Kidney epithelial cell (primary cell): Measurements from ENCODE around the gene AGBL4. TPM values are rescaled to one million over a fixed set of nuclear protein-coding genes. Genes with fewer than 3 reads are reported as not detected.

Experiments used
- DNase-seq: peaks from one replicate; pipeline ENCODE4 v3.0.0-alpha.2; 2010; ENCODE audit warnings: low read depth
- H3K27me3 ChIP-seq: 2 replicates; pipeline ENCODE4 v1.6.0; 2011; ENCODE audit warnings: low read length; ENCODE audit not compliant: control insufficient read depth, insufficient read depth
- H3K36me3 ChIP-seq: 2 replicates; pipeline ENCODE4 v1.5.1; 2011; ENCODE audit warnings: low read length; ENCODE audit not compliant: control insufficient read depth, insufficient read depth
- H3K4me3 ChIP-seq: 2 replicates; pipeline ENCODE4 v1.5.1; 2011; ENCODE audit warnings: low read depth, mild to moderate bottlenecking, control low read depth, low read length
- total RNA-seq: library from RNA; depleted of rRNA; stranded (reverse); fragments of >200 nt; gene quantifications from 2 replicates; pipeline ENCODE4 v1.2.3, GENCODE V29; 2015
- TF ChIP-seq, protein P1 (sequence below): IDR thresholded peaks from 2 replicates; pipeline ENCODE4 v1.5.1; 2011; ENCODE audit warnings: mild to moderate bottlenecking, moderate library complexity, low read length, control low read depth, inconsistent platforms; ENCODE audit not compliant: insufficient read depth, poor library complexity, severe bottlenecking

AGBL4 gene
- total RNA-seq, 1 donor from 2014 or later = not detected

DNA sequence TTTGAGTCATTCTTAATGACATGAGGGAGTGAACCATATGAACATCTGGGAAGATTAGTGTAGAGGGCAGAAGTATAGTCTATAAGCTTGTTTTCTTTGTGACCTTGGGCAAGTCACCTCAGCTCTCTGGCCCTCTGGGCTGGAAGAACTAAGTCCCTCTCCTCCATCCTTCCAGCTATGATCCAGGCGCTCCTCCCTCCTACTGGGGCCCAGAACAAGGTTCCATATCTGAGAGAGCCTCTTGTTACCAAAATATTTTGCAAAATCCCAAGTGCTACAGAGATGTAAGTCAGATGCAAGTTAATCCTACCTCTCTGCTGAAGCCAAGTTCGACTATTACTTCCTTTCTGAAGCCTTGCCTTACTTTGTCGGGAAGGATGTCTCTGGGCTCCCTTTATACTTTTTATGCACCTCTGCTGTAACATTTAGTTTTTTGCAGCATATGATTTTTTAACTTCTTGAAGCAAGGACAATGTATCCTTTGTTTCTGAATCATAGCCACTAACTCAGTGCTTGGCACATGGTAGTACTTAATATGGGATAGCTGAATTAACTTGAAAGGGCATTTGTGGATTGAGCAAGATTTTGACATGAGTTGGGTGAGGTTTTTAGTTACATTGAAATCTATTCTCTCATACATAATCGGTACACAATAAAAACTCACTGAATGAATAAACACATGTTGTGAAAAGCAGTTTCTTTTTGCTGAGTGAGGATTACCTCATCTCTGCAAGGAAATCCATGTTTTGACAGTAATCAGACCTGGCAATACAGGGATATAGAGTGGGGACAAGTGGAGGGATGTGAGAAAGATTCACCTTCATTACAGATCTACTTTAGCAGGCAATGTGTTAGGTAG is 1192.4 kb downstream of the AGBL4 start:
- no peaks in the 10 kb centered on the region for H3K36me3 ChIP-seq
- H3K27me3 ChIP-seq = no peaks in the 10 kb centered on the region
- TF ChIP-seq, protein P1, sequence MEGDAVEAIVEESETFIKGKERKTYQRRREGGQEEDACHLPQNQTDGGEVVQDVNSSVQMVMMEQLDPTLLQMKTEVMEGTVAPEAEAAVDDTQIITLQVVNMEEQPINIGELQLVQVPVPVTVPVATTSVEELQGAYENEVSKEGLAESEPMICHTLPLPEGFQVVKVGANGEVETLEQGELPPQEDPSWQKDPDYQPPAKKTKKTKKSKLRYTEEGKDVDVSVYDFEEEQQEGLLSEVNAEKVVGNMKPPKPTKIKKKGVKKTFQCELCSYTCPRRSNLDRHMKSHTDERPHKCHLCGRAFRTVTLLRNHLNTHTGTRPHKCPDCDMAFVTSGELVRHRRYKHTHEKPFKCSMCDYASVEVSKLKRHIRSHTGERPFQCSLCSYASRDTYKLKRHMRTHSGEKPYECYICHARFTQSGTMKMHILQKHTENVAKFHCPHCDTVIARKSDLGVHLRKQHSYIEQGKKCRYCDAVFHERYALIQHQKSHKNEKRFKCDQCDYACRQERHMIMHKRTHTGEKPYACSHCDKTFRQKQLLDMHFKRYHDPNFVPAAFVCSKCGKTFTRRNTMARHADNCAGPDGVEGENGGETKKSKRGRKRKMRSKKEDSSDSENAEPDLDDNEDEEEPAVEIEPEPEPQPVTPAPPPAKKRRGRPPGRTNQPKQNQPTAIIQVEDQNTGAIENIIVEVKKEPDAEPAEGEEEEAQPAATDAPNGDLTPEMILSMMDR = no peak
- H3K4me3 ChIP-seq = no peak overlapping the region
- DNase-seq = no peak

DNA sequence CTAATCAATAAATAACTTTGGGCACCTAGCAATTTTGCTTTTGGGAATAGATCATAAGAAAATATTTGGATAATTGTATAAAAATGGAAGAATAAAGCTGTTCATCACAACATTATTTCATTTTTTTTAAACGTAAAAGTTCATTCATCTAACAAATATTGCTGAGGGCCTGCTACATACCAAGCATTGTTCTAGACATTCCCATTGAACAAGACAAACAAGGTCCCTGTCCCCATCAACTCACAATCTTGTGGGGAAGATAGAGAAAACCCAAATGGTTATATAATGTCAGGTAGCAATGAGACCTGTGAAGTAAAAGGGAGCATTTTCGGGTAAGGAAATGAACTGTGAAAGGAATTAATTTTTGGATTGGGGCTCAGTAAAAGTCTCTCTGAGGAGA is 1193.0 kb downstream of the AGBL4 start:
- peaks cover 1% of the 10 kb centered on the region for H3K27me3 ChIP-seq
- DNase-seq = no peak
- H3K36me3 ChIP-seq = no peaks in the 10 kb centered on the region

DNA sequence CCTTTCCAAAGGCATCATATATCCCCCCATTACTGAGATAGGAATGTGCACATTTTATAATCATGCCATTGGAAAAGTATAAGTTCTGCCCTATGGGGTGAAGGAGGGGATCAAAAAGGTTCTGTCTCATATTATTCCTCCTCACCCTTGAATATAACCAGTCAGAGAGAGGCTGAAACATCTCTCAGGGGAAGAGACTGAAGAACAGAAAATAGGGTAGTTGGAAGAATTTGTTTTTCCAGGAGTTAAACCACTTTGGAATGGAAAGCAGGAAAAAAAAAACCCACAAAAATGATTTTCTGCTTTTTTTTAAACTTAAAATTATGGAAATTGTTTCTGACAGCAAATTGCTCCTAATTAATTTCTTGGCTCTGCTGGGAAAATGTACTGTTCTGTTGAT is 1194.3 kb downstream of the AGBL4 start:
- Histone ChIP-seq H3K36me3 (no peaks in the 10 kb centered on the region), H3K27me3 (peaks cover 2% of the 10 kb centered on the region), H3K4me3 (no peak overlapping the region)
- TF ChIP-seq, protein P1 = no peak
- DNase-seq = no peak

More for the DNA sequence above, 1193.0 kb downstream of the AGBL4 start:
- H3K4me3 ChIP-seq = no peak overlapping the region
- TF ChIP-seq, protein P1 = no peak

DNA sequence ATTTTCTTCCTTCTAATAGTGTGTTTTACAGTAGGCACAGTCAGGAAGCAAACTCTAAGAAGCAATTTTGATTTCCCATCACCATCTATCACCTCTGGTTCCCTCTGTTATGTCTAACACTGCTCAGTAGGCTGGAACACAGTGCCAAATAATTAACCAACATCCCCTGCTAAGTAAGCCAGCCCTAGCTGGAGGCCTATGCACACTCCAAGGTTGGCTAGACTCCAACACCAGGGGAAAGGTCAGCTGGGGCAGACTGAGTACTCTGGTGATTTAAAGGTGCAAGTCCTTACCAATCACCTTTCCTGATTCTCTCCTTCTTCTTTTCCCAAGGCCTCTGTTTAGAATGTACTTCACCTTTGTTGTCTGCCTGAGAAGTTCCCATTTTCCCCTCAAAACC is 1200.6 kb downstream of the AGBL4 start:
- peak; percentile 66 for DNase-seq
- no peaks in the 10 kb centered on the region for H3K36me3 ChIP-seq
- H3K27me3 ChIP-seq = peaks cover 2% of the 10 kb centered on the region
- TF ChIP-seq, protein P1 = no peak
- H3K4me3 ChIP-seq = no peak overlapping the region

DNA sequence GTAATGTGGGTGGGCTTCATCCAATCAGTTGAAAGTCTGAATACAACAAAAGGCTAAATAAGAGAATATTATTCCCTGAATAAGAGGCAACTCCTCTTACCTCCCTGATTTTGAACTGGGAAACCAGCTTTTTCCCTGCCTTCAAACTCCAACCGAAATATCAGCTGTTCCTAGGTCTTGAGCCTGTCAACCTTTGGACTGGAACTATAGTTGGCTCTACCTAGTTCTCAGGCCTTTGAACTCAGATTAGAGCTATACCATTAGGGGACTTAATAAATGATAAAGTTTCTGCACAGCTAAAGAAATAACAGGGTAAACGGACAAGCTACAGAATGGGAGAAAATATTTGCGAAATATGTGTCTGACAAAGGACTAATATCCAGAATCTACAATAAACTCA is 1203.3 kb downstream of the AGBL4 start:
- no peak for DNase-seq
- H3K36me3 ChIP-seq = no peaks in the 10 kb centered on the region
- TF ChIP-seq, protein P1 = no peak
- no peak overlapping the region for H3K4me3 ChIP-seq
- no peaks in the 10 kb centered on the region for H3K27me3 ChIP-seq

DNA sequence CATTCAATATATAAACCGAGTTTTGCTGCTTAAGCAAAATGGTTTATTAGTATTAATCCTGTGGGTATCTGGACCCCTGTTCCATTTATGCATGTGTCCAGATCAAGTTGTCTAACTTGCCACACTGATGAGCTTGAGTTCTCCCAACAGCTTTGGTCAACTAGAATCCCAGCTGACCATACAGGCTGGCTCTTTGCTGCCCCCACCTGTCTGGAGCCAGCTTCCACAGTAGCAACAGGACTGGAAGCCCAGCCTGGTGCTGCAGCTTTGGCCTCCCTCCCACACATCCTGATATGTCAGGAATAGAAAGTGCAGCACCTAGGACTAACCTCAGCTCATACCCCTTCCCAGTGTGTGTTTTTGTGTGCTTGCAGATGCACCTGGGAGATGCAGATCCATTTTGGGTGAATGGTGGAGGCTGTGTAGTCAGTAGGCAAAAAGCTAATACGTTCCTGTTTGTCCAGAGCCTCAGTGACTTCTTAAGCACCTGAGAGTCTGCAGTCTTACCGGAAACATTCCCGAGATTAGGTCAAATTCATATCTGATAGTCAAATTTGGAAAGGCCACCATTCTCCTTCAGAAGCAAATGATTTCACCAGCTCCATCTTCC is 1206.1 kb downstream of the AGBL4 start:
- TF ChIP-seq, protein P1 = peak; percentile 94
- no peaks in the 10 kb centered on the region for H3K36me3 ChIP-seq
- H3K4me3 ChIP-seq = no peak overlapping the region
- DNase-seq = no peak
- no peaks in the 10 kb centered on the region for H3K27me3 ChIP-seq
